ENCODE measurements around the gene ZWILCH.

DNA sequence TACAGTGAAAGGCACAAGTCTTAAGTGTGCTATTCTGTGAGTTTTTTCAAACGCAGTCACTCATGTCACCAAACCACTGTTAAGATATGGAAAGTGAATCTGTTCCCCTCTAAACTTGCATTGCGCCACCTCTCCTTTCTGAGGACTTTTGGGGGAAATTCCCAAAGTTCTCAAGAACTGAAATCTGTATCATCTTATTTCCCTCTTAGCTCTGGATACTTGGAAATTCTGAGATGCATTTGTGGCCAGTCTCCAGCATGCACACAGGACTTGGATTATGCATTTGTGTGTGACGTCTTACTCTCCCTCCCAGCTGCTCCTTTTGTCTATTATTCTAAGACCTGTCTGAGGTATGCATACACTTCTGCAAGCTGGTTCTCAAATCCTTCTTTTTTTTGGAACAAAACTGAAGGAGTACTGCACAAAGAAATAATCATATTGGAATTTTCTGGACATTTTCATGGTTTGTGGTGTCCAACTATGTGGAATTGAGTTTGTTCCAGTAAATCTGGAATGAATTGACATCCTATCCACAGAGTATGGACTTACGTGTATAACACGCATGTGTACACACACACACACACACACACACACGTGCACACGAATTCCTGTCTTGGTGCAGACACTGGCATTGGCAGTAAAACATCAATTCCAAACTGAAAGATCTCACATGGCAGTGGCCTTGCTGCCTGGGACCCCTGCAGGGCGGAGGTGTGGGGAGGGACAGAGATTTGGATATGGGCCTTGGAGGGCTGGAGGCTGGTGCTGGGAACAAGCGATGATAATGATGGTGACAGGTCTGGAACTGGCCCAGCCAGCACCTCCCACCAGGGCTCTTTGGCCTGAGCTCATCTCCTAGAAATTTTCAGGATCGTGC is 68.8 kb downstream of the ZWILCH start:
- TF ChIP-seq, protein P1, sequence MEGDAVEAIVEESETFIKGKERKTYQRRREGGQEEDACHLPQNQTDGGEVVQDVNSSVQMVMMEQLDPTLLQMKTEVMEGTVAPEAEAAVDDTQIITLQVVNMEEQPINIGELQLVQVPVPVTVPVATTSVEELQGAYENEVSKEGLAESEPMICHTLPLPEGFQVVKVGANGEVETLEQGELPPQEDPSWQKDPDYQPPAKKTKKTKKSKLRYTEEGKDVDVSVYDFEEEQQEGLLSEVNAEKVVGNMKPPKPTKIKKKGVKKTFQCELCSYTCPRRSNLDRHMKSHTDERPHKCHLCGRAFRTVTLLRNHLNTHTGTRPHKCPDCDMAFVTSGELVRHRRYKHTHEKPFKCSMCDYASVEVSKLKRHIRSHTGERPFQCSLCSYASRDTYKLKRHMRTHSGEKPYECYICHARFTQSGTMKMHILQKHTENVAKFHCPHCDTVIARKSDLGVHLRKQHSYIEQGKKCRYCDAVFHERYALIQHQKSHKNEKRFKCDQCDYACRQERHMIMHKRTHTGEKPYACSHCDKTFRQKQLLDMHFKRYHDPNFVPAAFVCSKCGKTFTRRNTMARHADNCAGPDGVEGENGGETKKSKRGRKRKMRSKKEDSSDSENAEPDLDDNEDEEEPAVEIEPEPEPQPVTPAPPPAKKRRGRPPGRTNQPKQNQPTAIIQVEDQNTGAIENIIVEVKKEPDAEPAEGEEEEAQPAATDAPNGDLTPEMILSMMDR (optimal IDR thresholded peaks at IDR 0.05 in 1 of 3, IDR thresholded peaks at IDR 0.05 in 1 of 3, conservative IDR thresholded peaks at IDR 0.05 in 1 of 3; ENCODE audit: extremely low read depth in 1 of 3, insufficient read depth in 2 of 3, low read length in 3 of 3): no peak
- no peak for TF ChIP-seq EZH2 (IDR thresholded peaks at IDR 0.05; ENCODE audit: low read length)
